Calu3 (cell line): ENCODE data around the gene POP4. TPM values are rescaled to one million over a fixed set of nuclear protein-coding genes. Genes with fewer than 3 reads are reported as not detected.
"Not testable (repeated sequence)": the region's sequence is repeated elsewhere in the genome, so short reads cannot be mapped to it uniquely, and the experiment has no call there.

Experiments used
- BruUV-seq: library from RNA; stranded (reverse); fragments of 400-500 nt; replicated peaks from 2 replicates; lab custom pipeline; 2021; lab: Mats Ljungman, UMichigan
- CTCF ChIA-PET: fragments of 300-600 bp; sonication (Branson Sonifier 250); formaldehyde crosslinking; loops from one replicate; lab custom pipeline; 2022; ENCODE audit warnings: antibody characterized with exemption; lab: Charles Lee
- DNase-seq: peaks from one replicate; pipeline ENCODE4 v3.0.0; 2022
- H3K27ac Mint-ChIP-seq: one replicate; pipeline ENCODE4 v1.8.0; 2022; ENCODE audit warnings: mixed read lengths; ENCODE audit not compliant: unreplicated experiment
- H3K27me3 Mint-ChIP-seq: one replicate; pipeline ENCODE4 v1.8.0; 2022; ENCODE audit warnings: mixed read lengths; ENCODE audit not compliant: unreplicated experiment
- H3K36me3 Mint-ChIP-seq: one replicate; pipeline ENCODE4 v1.8.0; 2022; ENCODE audit warnings: mild to moderate bottlenecking, moderate library complexity, mixed read lengths; ENCODE audit not compliant: insufficient read depth, unreplicated experiment
- H3K4me1 Mint-ChIP-seq: one replicate; pipeline ENCODE4 v1.8.0; 2022; ENCODE audit warnings: mild to moderate bottlenecking, low read depth, mixed read lengths; ENCODE audit not compliant: unreplicated experiment
- H3K4me3 Mint-ChIP-seq: one replicate; pipeline ENCODE4 v1.8.0; 2022; ENCODE audit warnings: mild to moderate bottlenecking, low read depth, moderate library complexity, mixed read lengths; ENCODE audit not compliant: unreplicated experiment
- H3K9me3 Mint-ChIP-seq: one replicate; pipeline ENCODE4 v1.8.0; 2022; ENCODE audit warnings: low read depth, mixed read lengths; ENCODE audit not compliant: unreplicated experiment
- CTCF ChIP-seq: fragments of 200-600 bp; IDR thresholded peaks from one replicate; pipeline ENCODE4 v1.8.0; 2022; ENCODE audit warnings: antibody characterized with exemption; ENCODE audit not compliant: unreplicated experiment
- intact Hi-C: fragments of 100-400 bp; cut with micrococcal nuclease; formaldehyde crosslinking; loops from one replicate; pipeline ENCODE4 v1.10.0; 2022; ENCODE audit not compliant: unreplicated experiment
- total RNA-seq: library from RNA; stranded (reverse); gene quantifications from 2 replicates; pipeline ENCODE4 v1.2.3, GENCODE V29; 2022

POP4 gene
- total RNA-seq, 1 experiment from 2014 or later: 72.9 TPM

DNA sequence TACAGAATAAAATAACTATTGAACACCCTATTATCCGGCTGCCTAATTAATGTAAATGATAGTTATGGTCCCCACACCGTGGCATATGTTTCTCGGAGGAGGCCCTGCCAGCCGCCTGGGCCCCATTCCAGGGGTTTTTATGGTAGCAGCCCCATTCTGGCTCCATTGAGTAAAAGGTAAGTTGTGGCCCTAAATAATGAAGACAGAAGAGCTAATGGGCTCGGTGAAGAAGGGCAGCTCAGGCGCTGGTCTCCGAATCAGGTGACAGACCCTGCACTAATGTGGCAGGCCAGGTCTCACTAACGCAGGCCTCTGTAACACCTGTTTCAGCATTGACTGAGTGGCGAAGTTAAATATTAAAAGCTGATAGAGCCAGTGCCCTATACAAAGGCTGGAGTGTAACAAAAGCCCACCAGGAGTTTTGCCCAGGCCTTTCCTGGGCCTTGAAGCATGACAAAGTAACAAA lies 19.1 kb downstream of the POP4 start:
- CTCF ChIA-PET: no interaction called here
- no TSS peak for BruUV-seq
- no peak for DNase-seq
- H3K4me1 Mint-ChIP-seq: no peaks in the 10 kb centered on the region
- no peaks in the 10 kb centered on the region for H3K9me3 Mint-ChIP-seq
- TF ChIP-seq CTCF: no peak
- H3K4me3 Mint-ChIP-seq: no peak overlapping the region
- H3K27ac Mint-ChIP-seq: no peak overlapping the region
- H3K27me3 Mint-ChIP-seq: peaks cover 32% of the 10 kb centered on the region
- intact Hi-C loops: no loop called here
- no peaks in the 10 kb centered on the region for H3K36me3 Mint-ChIP-seq

DNA sequence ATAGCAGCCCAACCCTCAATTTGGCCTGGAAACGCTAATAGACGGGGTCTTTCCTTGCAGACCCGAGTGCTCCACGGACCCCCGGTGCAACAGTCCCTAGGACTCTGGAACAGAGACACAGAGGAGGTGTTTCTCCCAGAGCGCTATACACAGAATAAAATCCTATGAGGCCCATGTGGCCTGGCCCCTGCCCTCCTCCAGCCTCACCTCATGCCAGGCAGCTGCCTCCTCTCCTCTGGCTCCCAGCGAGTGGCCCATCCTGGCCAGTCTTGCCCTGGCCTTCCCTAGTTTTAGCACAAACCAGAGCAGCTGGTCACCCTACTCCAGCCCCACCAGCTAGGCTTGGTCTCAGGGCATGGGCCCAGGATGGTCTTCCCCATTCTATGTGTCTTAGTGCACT lies 20.3 kb downstream of the POP4 start:
- CTCF ChIA-PET: no interaction called here
- Mint-ChIP-seq H3K27ac (no peak overlapping the region), H3K4me3 (no peak overlapping the region), H3K27me3 (peaks cover 21% of the 10 kb centered on the region), H3K36me3 (no peaks in the 10 kb centered on the region), H3K4me1 (no peaks in the 10 kb centered on the region), H3K9me3 (no peaks in the 10 kb centered on the region)
- TF ChIP-seq CTCF: no peak
- DNase-seq: no peak
- intact Hi-C loops: no loop called here
- BruUV-seq: no TSS peak

DNA sequence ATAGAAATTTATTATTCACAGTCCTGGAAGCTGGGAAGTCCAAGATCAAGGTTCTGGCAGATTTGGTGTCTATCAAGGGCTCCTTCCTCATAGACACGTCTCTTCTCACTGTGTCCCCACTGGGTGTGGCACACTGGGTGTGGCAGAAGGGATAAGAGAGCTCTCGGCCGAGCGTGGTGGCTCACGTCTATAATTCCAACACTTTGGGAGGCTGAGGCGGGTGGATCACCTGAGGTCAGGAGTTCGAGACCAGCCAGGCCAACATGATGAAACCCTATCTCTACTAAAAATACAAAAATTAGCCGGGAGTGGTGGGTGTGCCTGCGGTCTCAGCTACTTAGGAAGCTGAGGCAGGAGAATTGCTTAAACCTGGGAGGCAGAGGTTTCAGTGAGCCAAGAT lies 20.7 kb downstream of the POP4 start:
- H3K4me3 Mint-ChIP-seq, H3K36me3 Mint-ChIP-seq, H3K27ac Mint-ChIP-seq, CTCF ChIA-PET, intact Hi-C loops, H3K9me3 Mint-ChIP-seq, DNase-seq, BruUV-seq, H3K4me1 Mint-ChIP-seq: not testable (repeated sequence)
- H3K27me3 Mint-ChIP-seq: peaks cover 16% of the 10 kb centered on the region

DNA sequence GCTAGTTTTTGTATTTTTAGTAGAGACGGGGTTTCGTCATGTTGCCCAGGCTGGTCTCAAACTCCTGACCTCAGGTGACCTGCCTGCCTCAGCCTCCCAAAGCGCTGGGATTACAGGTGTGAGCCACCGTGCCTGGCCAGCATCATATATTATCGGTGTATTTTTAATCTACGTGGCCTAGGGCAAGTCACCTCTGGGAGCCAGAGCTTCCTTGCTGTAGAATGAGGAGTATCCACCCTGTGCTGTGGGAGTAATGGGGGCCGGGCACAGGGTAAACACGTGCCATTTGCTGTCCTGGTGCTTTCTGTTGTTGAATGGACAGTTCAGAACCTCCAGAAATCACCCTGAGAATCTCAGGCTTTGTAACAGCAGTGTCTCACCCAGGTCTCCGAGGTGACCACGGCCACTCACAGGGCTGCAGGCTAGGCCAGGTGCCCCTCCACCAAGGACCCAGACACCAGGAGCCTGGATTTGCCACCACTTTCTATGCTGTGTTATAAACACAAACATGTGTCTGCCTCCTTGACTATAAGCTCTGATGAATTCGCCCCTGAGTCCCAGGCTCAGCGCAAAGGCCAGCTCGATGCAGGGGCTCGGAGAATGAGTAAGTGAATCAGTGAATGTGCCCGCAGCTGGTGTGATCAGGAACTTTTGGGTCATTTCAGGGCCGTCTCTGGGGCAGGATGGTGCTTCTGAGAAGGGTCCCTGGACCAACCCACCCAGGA lies 22.7 kb downstream of the POP4 start:
- intact Hi-C loops: no loop called here
- DNase-seq: no peak
- Mint-ChIP-seq H3K27me3 (no peaks in the 10 kb centered on the region), H3K36me3 (no peaks in the 10 kb centered on the region), H3K9me3 (no peaks in the 10 kb centered on the region), H3K4me1 (no peaks in the 10 kb centered on the region), H3K27ac (no peak overlapping the region), H3K4me3 (no peak overlapping the region)
- CTCF ChIA-PET: no interaction called here
- no peak for TF ChIP-seq CTCF
- no TSS peak for BruUV-seq
